GM12872 (cell line): ENCODE results near the gene MXD3.

ENCODE experiments used
- CTCF ChIP-seq: IDR thresholded peaks from 3 replicates; pipeline ENCODE4 v1.5.1; 2011; ENCODE audit warnings: low read depth, mild to moderate bottlenecking, low read length, moderate library complexity; ENCODE audit not compliant: insufficient read depth

Gene MXD3

GRCh38 chr5:177311723-177312648 lies at the start of gene MXD3:
Gene MXD3, minus strand, starts transcription at chr5:177311898. Its CDS starts 68 bp downstream, at chr5:177311830.
- TF ChIP-seq CTCF, result no peak

- no peak for TF ChIP-seq CTCF
Measured at GRCh38 chr5:177359860-177360259, 48.2 kb upstream of the MXD3 start.

- no peak for TF ChIP-seq CTCF
Measured at GRCh38 chr5:177359451-177359851, 47.8 kb upstream of the MXD3 start.

GRCh38 chr5:177358370-177358819 lies 46.7 kb upstream of the MXD3 start:
- TF ChIP-seq CTCF, result no peak

GRCh38 chr5:177357459-177358351 lies 46.0 kb upstream of the MXD3 start, which contains the start of gene RGS14:
Gene RGS14, plus strand, starts transcription at chr5:177357924. Its CDS starts 101 bp downstream, at chr5:177358025.
- TF ChIP-seq CTCF, result no peak

GRCh38 chr5:177357146-177357458 lies 45.4 kb upstream of the MXD3 start:
- TF ChIP-seq CTCF, result no peak

- TF ChIP-seq CTCF, result no peak
Measured at GRCh38 chr5:177356746-177357145, 45.0 kb upstream of the MXD3 start.
